Endometrial microvascular endothelial cells (primary cell): Measurements from ENCODE around the gene MAGEA8. TPM values are rescaled to one million over a fixed set of nuclear protein-coding genes. Genes with fewer than 3 reads are reported as not detected.
"Not testable (repeated sequence)": the region's sequence is repeated elsewhere in the genome, so short reads cannot be mapped to it uniquely, and the experiment has no call there.

Experiments used
- in situ Hi-C: cut with HindIII; loops from 2 replicates; pipeline ENCODE4 v1.10.0; 2017; ENCODE audit warnings: low sequenced_read_pairs, low pct_unique_long_range_greater_than_20kb; ENCODE audit errors: inconsistent ontology term
- total RNA-seq: library from RNA; depleted of rRNA; stranded (reverse); fragments of >200 nt; gene quantifications from one replicate; pipeline ENCODE4 v1.2.3, GENCODE V29; 2015; ENCODE audit errors: inconsistent ontology term

Gene MAGEA8
- total RNA-seq = not detected

GRCh38 chrX:149881081-149881711, at the start of gene MAGEA8:
TSS of gene MAGEA8 (plus strand) at chrX:149881183. CDS start at chrX:149884273, 3,090 bp downstream.
- in situ Hi-C loops = no loop called here

- in situ Hi-C loops = no loop called here
These were observed 49.5 kb upstream of the MAGEA8 start for GRCh38 chrX:149831473-149831872.

GRCh38 chrX:149836728-149837127, 44.3 kb upstream of the MAGEA8 start:
- in situ Hi-C loops = not testable (repeated sequence)

- in situ Hi-C loops = no loop called here
These were observed 43.8 kb upstream of the MAGEA8 start for GRCh38 chrX:149837167-149837566.

- in situ Hi-C loops = no loop called here
These were observed 43.3 kb upstream of the MAGEA8 start for GRCh38 chrX:149837639-149838038.

GRCh38 chrX:149841929-149842328, 39.1 kb upstream of the MAGEA8 start:
- in situ Hi-C loops = no loop called here

GRCh38 chrX:149845385-149845784, 35.6 kb upstream of the MAGEA8 start:
- in situ Hi-C loops = no loop called here

GRCh38 chrX:149846789-149847188, 34.2 kb upstream of the MAGEA8 start:
- in situ Hi-C loops = no loop called here

GRCh38 chrX:149848855-149849254, 32.1 kb upstream of the MAGEA8 start:
- in situ Hi-C loops = no loop called here

- in situ Hi-C loops = no loop called here
These were observed 31.2 kb upstream of the MAGEA8 start for GRCh38 chrX:149849787-149850186.

- in situ Hi-C loops = no loop called here
These were observed 29.1 kb upstream of the MAGEA8 start for GRCh38 chrX:149851864-149852263.

GRCh38 chrX:149853925-149854324, 27.1 kb upstream of the MAGEA8 start:
- in situ Hi-C loops = no loop called here

GRCh38 chrX:149858592-149858991, 22.4 kb upstream of the MAGEA8 start:
- in situ Hi-C loops = no loop called here

GRCh38 chrX:149860445-149860844, 20.5 kb upstream of the MAGEA8 start:
- in situ Hi-C loops = no loop called here

- in situ Hi-C loops = no loop called here
These were observed 15.6 kb upstream of the MAGEA8 start for GRCh38 chrX:149865390-149865789.

GRCh38 chrX:149867488-149867887, 13.5 kb upstream of the MAGEA8 start:
- in situ Hi-C loops = no loop called here

GRCh38 chrX:149870840-149871239, 10.1 kb upstream of the MAGEA8 start:
- in situ Hi-C loops = no loop called here

GRCh38 chrX:149871433-149871832, 9.6 kb upstream of the MAGEA8 start:
- in situ Hi-C loops = no loop called here

- in situ Hi-C loops = no loop called here
These were observed 9.0 kb upstream of the MAGEA8 start for GRCh38 chrX:149871940-149872339.

GRCh38 chrX:149877157-149877556, 3.8 kb upstream of the MAGEA8 start:
- in situ Hi-C loops = no loop called here

GRCh38 chrX:149877636-149878035, 3.3 kb upstream of the MAGEA8 start:
- in situ Hi-C loops = no loop called here
